ENCODE measurements around the gene MYMX.
A peak's percentile ranks its signal among the peaks of the same experiment; 100 is the strongest.

MYMX gene

GRCh38 chr6:44234101-44235025, 17.6 kb downstream of the MYMX start:
- peak; percentile 54 for DNase-seq

GRCh38 chr6:44235269-44235668, 18.5 kb downstream of the MYMX start:
- DNase-seq, result no peak

DNA sequence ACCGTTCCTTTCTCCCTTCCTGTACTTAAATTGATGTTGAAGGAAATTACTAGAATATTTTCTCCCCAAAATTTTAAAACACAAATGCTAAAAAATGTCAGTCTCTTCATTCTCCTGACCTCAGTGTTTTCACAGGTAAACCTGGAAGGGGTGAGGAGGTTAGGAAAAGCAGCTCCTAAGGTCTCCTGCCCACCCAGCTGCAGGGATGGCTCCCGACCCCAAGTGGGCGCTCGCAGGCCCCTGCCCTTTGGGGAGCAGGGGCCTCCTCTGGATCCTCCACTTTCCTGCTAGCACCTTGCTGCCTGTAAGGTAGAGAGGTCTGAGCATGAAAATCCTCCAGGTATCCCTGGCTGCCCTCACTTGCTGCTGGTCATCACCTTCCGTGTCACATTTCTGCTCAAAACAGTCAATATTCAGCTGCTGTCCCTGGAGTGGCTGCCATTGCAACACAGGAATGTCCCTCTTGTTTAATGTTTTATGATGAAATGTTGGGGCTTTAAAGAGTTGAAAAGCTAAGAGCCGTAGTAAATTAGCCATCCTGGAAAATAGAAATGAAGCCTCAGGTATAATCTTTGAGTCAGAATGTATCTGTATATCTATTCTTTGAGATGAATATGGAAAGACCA, 19.3 kb downstream of the MYMX start:
- DNase-seq, result no peak

GRCh38 chr6:44237021-44237812, 20.5 kb downstream of the MYMX start:
- peak; percentile 95 for DNase-seq

- DNase-seq, result peak; percentile 74
Observed at GRCh38 chr6:44237813-44238433, 21.2 kb downstream of the MYMX start.

DNA sequence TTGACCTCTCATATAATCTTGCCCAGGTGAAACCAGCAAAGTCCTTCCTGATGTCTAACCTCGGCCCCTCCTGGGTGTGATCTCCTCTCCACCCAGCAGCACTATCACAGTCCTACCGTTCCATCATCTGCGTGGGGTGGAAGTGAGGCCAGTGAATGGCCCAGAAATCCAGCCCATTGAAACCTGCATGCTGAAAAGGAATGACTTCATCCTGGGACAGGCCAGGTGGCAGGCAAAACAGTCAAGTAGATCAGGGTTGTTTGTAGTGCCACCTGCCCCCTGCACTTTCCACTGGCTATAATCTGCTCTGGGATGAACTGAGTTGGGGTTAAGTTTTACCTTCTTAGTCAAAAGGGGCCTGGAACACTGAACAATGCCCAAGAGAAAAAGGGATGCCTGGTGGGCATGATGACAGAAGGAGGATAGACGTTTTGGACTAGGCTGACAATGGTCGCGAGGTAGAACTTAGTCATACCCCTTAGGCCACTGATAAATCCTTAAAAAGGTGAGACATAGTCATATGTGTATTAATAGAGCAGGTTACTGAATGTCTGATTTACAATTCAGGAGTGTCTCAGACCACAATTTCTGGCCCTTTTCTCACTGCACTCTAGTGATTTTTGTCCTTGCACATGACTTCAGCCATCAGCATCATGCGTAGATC, 22.1 kb downstream of the MYMX start:
- no peak for DNase-seq

DNA sequence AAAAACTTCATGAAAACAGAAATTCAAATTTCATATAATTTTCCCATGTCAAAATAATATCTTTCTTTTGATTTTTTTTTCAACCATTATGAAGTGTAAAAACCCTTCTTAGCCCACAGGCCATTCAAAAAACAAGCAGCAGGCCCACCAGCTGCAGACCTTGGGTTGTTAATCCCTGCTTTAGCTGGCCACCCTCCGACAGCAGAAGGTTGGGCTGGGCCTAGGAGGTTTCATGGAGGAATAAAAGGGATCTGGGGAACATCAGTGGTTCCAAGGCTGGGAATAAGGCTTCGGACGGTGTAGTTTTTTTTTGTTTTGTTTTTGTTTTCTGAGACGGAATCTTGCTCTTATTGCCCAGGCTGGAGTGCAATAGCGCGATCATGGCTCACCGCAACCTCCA, 26.6 kb downstream of the MYMX start:
- no peak for DNase-seq

DNA sequence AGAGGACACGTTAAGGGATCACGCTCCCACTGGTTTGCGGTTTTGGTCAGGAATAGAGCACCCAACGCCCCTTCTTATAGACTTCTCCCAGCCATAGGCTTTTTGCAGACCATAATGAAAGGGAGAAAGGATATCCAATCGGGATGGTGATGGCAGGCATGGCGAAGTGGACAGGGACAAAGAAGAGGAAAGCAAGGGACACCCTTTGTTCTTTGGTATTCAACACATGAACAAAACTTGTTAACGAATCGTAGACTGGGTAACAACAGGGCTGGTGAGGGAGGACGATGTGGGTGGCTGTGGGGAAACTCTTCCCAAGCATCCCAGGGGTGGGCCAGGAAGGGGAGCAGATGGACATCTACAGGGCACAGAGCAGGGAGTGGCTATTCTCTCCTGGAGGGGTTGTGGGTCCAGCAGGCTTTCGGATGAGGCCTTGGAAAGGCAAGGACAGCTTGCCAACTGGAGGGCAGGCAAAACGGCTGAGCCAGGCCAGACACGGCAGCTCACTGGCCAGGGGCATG, 28.7 kb downstream of the MYMX start:
- DNase-seq, result no peak

DNA sequence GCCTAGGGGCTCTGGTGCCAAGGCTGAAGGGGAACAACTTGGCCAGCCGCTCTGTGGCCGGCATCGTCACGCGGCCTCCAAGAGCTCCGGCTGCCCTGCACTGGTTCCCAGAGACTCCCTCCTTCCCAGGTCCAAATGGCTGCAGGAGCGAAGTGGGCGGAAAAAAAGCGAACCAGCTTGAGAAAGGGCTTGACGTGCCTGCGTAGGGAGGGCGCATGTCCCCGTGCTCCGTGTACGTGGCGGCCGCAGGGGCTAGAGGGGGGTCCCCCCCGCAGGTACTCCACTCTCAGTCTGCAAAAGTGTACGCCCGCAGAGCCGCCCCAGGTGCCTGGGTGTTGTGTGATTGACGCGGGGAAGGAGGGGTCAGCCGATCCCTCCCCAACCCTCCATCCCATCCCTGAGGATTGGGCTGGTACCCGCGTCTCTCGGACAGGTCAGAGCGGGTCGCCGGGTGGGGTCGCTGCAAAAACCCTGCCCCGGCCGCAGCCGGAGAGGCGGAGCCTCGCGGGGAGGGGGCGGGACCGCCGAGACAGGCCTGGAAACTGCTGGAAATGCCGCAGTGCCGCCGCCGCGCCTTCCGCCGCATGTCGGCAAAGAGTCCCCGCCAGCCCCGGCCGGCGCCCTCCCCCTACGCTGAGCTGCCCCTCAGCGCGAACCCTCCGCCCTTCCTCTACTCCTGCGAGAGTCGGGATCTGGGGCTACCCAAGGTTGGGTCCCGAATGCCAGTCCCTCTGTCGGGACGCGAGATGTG, 29.4 kb downstream of the MYMX start:
- peak; percentile 64 for DNase-seq

DNA sequence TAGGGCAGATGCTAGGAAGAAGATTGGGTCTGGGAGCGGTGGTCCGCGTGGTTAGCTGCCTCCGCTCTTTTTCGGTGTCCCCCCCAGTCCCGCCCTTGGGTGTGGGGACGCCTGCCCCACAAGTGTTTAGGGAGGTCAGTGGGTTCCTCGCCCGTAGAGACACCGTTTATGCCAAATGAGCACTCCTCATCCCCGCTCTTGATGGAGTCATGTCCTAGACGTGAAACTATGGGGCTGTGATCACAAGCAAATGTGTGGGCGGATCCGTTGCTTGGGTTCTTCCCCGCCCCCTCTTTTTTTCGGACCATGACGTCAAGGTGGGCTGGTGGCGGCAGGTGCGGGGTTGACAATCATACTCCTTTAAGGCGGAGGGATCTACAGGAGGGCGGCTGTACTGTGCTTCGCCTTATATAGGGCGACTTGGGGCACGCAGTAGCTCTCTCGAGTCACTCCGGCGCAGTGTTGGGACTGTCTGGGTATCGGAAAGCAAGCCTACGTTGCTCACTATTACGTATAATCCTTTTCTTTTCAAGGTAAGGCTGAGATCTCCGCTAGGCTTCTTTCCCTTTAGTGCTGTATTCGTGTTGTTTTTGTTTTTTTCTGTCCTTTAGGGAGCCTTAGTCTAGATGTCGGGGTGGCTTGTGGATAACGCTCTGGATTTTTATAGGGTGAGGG, 30.1 kb downstream of the MYMX start, which contains the start of gene HSP90AB1:
Gene HSP90AB1 (plus strand): TSS at position 439 of the 675 bp plus-strand sequence. CDS start 1,529 bp downstream, outside the sequence.
- peak; percentile 98 for DNase-seq

- DNase-seq, result peak; percentile 88
Observed at GRCh38 chr6:44247338-44248302, 30.9 kb downstream of the MYMX start.

DNA sequence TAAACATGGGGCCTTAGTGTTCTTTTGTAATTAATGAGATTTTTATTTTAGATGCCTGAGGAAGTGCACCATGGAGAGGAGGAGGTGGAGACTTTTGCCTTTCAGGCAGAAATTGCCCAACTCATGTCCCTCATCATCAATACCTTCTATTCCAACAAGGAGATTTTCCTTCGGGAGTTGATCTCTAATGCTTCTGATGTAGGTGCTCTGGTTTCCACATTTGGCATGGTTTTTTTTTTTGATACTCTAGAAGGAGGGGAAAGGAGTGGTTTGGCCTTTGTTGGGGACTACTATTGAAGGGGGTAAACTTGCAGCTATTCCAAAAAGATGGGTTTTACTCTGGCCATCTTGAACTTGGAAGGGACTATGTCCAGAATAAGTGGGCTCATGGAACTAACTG, 31.9 kb downstream of the MYMX start:
- no peak for DNase-seq

DNA sequence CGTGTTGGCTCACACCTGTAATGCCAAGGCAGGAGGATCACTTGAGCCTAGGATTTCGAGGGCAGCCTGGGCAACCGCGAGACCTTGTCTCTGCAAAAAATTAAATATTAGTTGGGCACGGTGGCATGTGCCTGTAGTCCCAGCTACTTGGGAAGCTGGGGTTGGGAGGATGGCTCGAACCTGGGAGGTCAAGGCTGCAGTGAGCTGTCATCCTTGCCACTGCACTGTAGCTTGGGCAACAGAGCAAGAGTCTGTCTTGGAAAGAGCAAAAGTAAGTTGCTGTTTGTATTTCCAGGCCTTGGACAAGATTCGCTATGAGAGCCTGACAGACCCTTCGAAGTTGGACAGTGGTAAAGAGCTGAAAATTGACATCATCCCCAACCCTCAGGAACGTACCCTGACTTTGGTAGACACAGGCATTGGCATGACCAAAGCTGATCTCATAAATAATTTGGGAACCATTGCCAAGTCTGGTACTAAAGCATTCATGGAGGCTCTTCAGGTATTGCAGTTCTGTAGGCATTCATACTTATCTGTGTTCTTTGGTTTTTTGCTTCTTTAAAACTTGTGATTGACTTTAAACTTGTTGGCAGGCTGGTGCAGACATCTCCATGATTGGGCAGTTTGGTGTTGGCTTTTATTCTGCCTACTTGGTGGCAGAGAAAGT, 32.5 kb downstream of the MYMX start:
- no peak for DNase-seq

GRCh38 chr6:44250067-44250717, 33.5 kb downstream of the MYMX start:
- DNase-seq, result no peak

- no peak for DNase-seq
Observed at GRCh38 chr6:44250718-44251123, 34.0 kb downstream of the MYMX start.

DNA sequence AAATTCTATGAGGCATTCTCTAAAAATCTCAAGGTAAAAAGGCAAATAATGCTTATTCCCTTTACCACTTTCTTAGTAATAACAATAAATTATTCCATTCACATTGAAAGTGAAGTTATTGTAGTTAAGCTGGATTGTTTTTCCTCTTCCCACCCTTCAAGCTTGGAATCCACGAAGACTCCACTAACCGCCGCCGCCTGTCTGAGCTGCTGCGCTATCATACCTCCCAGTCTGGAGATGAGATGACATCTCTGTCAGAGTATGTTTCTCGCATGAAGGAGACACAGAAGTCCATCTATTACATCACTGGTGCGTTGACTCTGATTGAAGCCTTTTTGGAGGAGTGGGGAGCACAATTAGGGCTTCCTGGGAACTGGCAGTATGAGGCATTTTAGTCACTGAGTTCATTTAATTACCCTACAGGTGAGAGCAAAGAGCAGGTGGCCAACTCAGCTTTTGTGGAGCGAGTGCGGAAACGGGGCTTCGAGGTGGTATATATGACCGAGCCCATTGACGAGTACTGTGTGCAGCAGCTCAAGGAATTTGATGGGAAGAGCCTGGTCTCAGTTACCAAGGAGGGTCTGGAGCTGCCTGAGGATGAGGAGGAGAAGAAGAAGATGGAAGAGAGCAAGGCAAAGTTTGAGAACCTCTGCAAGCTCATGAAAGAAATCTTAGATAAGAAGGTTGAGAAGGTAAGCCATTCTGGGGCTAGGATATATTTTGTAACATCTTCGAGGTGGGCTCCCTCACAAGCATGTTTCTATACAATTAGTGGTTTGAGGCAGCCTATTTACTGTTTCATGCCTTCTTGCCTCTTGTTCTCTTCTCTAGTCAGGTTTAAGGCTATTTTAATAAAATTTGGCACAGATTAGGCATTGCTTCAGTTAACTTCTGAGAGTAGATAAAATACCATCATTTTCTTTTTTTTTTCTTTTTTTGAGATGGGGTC, 35.1 kb downstream of the MYMX start:
- no peak for DNase-seq
